Measurements from ENCODE around the gene DYNLRB1.
"Not testable (repeated sequence)": the region's sequence is repeated elsewhere in the genome, so short reads cannot be mapped to it uniquely, and the experiment has no call there.

GRCh38 chr20:34518863-34519262 lies 2.6 kb downstream of the DYNLRB1 start:
- TF ChIP-seq, protein P1, sequence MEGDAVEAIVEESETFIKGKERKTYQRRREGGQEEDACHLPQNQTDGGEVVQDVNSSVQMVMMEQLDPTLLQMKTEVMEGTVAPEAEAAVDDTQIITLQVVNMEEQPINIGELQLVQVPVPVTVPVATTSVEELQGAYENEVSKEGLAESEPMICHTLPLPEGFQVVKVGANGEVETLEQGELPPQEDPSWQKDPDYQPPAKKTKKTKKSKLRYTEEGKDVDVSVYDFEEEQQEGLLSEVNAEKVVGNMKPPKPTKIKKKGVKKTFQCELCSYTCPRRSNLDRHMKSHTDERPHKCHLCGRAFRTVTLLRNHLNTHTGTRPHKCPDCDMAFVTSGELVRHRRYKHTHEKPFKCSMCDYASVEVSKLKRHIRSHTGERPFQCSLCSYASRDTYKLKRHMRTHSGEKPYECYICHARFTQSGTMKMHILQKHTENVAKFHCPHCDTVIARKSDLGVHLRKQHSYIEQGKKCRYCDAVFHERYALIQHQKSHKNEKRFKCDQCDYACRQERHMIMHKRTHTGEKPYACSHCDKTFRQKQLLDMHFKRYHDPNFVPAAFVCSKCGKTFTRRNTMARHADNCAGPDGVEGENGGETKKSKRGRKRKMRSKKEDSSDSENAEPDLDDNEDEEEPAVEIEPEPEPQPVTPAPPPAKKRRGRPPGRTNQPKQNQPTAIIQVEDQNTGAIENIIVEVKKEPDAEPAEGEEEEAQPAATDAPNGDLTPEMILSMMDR (conservative IDR thresholded peaks at IDR 0.05; ENCODE audit: low read length) = not testable (repeated sequence)
- not testable (repeated sequence) for TF ChIP-seq EZH2phosphoT487 (IDR thresholded peaks at IDR 0.05; ENCODE audit: borderline replicate concordance)

Data from Loucy (cell line).